Activated naive CD4-positive, alpha-beta T cell treated with anti-CD3 and anti-CD28 coated beads, Interleukin-2, amount 50 U/mL, for 72 hours (primary cell): ENCODE results near the gene RPS2. TPM values are rescaled to one million over a fixed set of nuclear protein-coding genes. Genes with fewer than 3 reads are reported as not detected.
"Not testable (repeated sequence)": the region's sequence is repeated elsewhere in the genome, so short reads cannot be mapped to it uniquely, and the experiment has no call there.

Source experiments
- ATAC-seq, 2 donors: fragments of 150-1000 bp; cut with Tn5 transposase; 2 replicates each; pipeline ENCODE4 v1.10.0; 2021; ENCODE audit warnings: mild to moderate bottlenecking in 2 of 2, moderate library complexity in 2 of 2
- DNase-seq, 2 donors: peaks; one replicate each; pipeline ENCODE4 v3.0.0; 2021 to 2022; ENCODE audit warnings: low spot score in 2 of 2
- H3K27ac Mint-ChIP-seq, 2 donors: one replicate each; pipeline ENCODE4 v1.8.0; 2022; ENCODE audit warnings: mild to moderate bottlenecking in 2 of 2, mixed read lengths in 2 of 2
- H3K36me3 Mint-ChIP-seq, 2 donors: one replicate each; pipeline ENCODE4 v1.8.0; 2022; ENCODE audit warnings: mixed read lengths in 2 of 2
- H3K9me3 Mint-ChIP-seq, 2 donors: one replicate each; pipeline ENCODE4 v1.8.0; 2022; ENCODE audit warnings: mixed read lengths in 2 of 2
- total RNA-seq, 2 donors: library from RNA; stranded (reverse); gene quantifications; one replicate each; pipeline ENCODE4 v1.2.3, GENCODE V29; 2022

The RPS2 gene
- total RNA-seq, 2 donors from 2014 or later: 5,211 to 5,668 TPM

GRCh38 chr16:1926271-1926670 lies 38.4 kb downstream of the RPS2 start:
- Mint-ChIP-seq H3K9me3 (peaks cover 0 to 3% of the 10 kb centered on the region in 2 donors), H3K36me3 (peaks cover 0 to 6% of the 10 kb centered on the region in 2 donors), H3K27ac (no peak overlapping the region)
- no peak for DNase-seq
- no peak for ATAC-seq

DNA sequence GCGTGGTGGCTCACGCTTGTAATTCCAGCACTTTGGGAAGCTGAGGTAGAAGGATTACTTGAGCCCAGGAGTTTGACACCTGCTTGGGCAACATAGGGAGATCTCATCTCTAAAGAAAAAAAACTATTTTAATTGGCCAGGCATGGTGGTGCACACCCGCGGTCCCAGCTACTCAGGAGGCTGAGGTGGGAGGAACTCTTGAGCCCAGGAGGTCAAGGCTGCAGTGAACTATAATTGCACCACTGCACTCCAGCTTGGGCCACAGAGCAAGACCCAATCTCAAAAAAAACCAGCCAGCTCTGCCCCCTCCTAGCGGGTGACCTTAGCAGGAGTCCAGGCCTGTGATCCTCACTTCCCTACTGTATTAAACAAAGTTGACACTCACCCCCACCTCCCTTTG lies 40.5 kb downstream of the RPS2 start:
- H3K36me3 Mint-ChIP-seq: peaks cover 0 to 10% of the 10 kb centered on the region in 2 donors
- H3K9me3 Mint-ChIP-seq: peaks cover 0 to 3% of the 10 kb centered on the region in 2 donors
- ATAC-seq (no peak), DNase-seq (no peak)
- H3K27ac Mint-ChIP-seq: no peak overlapping the region

- Mint-ChIP-seq H3K9me3 (peaks cover 0 to 3% of the 10 kb centered on the region in 2 donors), H3K27ac (no peak overlapping the region), H3K36me3 (peaks cover 0 to 10% of the 10 kb centered on the region in 2 donors)
- DNase-seq (no peak), ATAC-seq (peak in 1 of 2 donors; percentile 46)
These were observed 41.2 kb downstream of the RPS2 start for GRCh38 chr16:1923299-1924034.

DNA sequence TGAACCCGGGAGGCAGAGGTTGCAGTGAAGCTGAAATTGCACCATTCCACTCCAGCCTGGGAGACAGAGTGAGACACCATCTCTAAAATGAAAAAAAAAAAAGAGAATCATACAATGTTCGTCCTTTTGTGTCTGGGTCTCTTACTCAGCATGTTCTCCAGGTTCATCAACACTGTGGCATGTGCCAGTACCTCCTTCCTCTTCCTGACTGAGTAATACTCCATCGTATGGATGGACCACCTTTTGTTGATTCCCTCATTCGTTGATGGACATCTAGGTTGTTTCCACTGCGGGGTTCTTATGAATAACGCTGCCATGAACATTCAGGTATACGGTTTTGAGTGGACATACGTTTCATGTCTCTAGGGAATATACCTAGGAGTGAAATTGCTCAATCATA lies 42.3 kb downstream of the RPS2 start:
- ATAC-seq: no peak

DNA sequence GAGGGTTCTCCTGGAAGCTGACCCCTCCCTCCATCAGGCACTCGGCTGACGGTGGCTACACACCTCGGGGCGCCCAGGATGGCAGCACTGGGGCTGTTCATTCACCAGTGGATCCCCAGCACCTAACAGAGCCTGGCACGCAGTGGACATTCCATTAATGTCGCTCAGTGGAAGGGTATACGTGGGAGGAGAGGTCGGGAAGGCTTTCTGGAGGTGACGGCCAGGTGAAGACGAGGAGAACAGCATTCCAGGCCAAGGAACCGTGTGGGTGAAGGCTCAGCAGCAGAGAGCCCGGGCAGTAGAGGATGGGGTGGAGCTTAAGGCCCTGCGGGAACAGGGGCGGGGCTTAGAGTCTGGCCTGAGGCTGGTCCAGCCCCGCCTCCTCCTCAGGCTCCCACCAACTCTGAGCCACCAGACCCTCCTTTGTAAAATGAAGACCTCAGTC lies 43.9 kb downstream of the RPS2 start:
- Mint-ChIP-seq H3K36me3 (peaks cover 0 to 10% of the 10 kb centered on the region in 2 donors), H3K9me3 (peaks cover 0 to 3% of the 10 kb centered on the region in 2 donors), H3K27ac (no peak overlapping the region)
- ATAC-seq (peak; percentile 29 to 76), DNase-seq (peak in 1 of 2 donors; percentile 46)

More for the DNA sequence above, 42.3 kb downstream of the RPS2 start:
- Mint-ChIP-seq H3K36me3 (peaks cover 0 to 10% of the 10 kb centered on the region in 2 donors), H3K9me3 (peaks cover 0 to 3% of the 10 kb centered on the region in 2 donors), H3K27ac (no peak overlapping the region)
- DNase-seq: no peak

- H3K9me3 Mint-ChIP-seq, ATAC-seq, H3K36me3 Mint-ChIP-seq, H3K27ac Mint-ChIP-seq, DNase-seq: not testable (repeated sequence)
These were observed 44.5 kb downstream of the RPS2 start for GRCh38 chr16:1920122-1920521.

- Mint-ChIP-seq H3K27ac (no peak overlapping the region), H3K36me3 (peaks cover 0 to 10% of the 10 kb centered on the region in 2 donors), H3K9me3 (peaks cover 0 to 3% of the 10 kb centered on the region in 2 donors)
- DNase-seq: no peak
- ATAC-seq: no peak
These were observed 45.2 kb downstream of the RPS2 start for GRCh38 chr16:1919327-1919998.

DNA sequence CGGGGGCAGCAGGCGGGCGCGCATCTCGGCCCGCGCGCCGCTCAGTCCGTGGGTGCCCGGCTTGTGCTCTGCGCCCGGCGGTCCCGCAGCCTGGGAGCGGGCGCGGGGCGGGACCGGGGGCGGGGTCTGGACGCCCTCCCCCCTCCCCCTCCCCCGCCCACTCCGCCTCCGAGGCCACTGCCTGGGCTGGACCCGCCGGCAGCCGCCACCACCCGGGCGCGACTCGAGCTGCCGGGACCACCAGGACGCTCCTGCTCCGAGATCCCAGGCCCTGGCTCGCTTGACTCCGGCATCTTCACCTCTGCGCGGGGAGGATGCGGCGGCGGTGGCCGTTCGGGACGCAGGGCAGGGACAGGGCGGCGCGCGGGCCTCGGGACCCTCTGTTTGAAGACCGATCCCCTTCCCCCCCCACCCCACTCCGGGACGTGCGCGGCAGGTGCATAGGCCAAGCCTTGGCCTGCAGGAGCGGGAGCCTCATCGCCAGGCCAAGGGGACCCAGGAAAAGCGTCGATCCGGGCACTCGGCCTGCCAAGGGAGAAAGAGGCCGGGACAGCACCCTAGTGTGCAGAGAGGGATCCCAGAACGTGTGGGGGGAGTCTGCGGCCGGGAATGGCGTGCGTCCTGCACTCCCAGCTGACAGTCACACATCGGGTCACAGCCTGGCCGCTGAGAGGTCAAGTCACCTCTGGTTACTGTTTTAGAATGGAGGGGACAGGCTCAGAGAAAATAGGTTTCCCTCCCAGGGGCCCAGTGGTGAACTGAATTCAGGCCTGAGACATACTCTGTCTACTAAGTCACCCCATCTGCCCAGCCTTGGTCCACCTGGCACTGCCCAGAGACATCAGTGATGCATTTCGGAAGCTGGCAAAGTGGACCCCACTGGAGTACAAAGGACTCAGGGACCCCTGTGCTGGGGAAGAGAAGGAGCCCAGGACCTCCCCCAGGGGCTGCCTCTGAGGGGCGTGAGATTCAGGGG lies 46.0 kb downstream of the RPS2 start, which contains the start of gene HS3ST6:
Gene HS3ST6 (minus strand): TSS at position 65 of the 976 bp plus-strand sequence. CDS start 92 bp downstream, outside the sequence.
- Mint-ChIP-seq H3K9me3 (peaks cover 0 to 3% of the 10 kb centered on the region in 2 donors), H3K36me3 (peaks cover 0 to 10% of the 10 kb centered on the region in 2 donors), H3K27ac (no peak within 1 kb of the TSS)
- no peak for ATAC-seq
- DNase-seq: no peak

DNA sequence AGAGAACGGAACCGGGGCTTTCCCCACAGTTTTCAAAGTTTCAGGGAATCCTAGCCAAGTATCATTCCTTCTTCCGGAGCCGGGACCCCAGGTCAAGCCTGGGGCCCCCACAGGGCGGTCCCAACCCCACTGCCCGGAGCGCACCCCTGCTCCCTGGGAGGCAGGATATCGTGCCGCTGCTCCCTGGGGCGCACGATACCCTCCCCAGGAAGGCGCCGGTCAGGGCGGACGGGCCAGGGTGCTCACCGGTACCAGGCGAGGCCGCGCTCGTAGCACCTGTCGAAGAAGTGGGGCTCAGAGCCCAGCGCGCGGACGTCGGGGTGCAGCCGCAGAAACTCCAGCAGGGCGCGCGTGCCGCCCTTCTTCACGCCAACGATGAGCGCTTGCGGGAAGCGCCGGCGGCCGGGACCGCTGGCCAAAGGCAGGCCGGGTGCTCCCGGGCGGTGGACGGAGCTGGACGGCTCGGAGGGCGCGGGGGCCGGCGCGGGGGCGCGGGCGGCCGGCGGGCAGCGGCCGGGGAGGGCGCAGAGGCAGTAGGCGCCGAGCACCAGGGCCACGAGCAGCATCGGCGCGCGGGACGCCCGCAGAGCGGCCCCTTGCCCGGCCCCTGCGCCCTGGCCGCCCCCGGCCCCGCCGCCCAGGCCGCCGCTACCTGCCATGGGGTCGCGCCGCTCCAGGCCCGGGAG lies 46.8 kb downstream of the RPS2 start:
- Mint-ChIP-seq H3K9me3 (peaks cover 0 to 3% of the 10 kb centered on the region in 2 donors), H3K36me3 (peaks cover 0 to 10% of the 10 kb centered on the region in 2 donors), H3K27ac (no peak overlapping the region)
- DNase-seq (no peak), ATAC-seq (no peak)

GRCh38 chr16:1917056-1917664 lies 47.5 kb downstream of the RPS2 start:
- Mint-ChIP-seq H3K27ac (no peak overlapping the region), H3K36me3 (peaks cover 0 to 6% of the 10 kb centered on the region in 2 donors), H3K9me3 (no peaks in the 10 kb centered on the region)
- ATAC-seq (no peak), DNase-seq (no peak)

DNA sequence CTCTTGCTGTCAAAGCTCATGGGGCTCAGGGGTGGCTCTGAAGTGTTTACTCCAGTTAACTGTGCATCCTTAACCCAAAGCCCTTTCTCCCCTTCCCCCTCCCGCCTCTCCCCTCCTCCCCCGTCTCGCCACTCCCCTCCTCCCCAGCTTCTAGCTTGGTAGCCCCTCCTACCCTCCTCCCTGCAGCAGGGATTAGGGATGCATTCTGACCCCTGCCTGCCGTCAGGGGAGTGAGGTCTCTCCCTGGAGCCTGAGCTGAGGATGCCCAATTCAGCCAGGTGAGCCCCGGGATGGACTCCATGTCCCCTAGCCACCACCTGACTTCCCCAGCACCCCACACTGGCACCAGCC lies 48.0 kb downstream of the RPS2 start:
- ATAC-seq (no peak), DNase-seq (no peak)
- no peak overlapping the region for H3K27ac Mint-ChIP-seq
- H3K36me3 Mint-ChIP-seq: peaks cover 0 to 6% of the 10 kb centered on the region in 2 donors
- no peaks in the 10 kb centered on the region for H3K9me3 Mint-ChIP-seq

- no peak overlapping the region for H3K27ac Mint-ChIP-seq
- H3K9me3 Mint-ChIP-seq: no peaks in the 10 kb centered on the region
- H3K36me3 Mint-ChIP-seq: peaks cover 0 to under 1% of the 10 kb centered on the region in 2 donors
- no peak for DNase-seq
- ATAC-seq: no peak
These were observed 48.6 kb downstream of the RPS2 start for GRCh38 chr16:1915732-1916639.

GRCh38 chr16:1914988-1915387 lies 49.6 kb downstream of the RPS2 start:
- no peak overlapping the region for H3K27ac Mint-ChIP-seq
- H3K36me3 Mint-ChIP-seq: no peaks in the 10 kb centered on the region
- no peak for DNase-seq
- ATAC-seq: no peak
- no peaks in the 10 kb centered on the region for H3K9me3 Mint-ChIP-seq

GRCh38 chr16:1914084-1914608 lies 50.5 kb downstream of the RPS2 start:
- Mint-ChIP-seq H3K9me3 (no peaks in the 10 kb centered on the region), H3K36me3 (no peaks in the 10 kb centered on the region)

More at GRCh38 chr16:1914084-1914608, 50.5 kb downstream of the RPS2 start:
- no peak for DNase-seq
- H3K27ac Mint-ChIP-seq: no peak overlapping the region
- ATAC-seq: peak in 1 of 2 donors; percentile 14
